Superior temporal gyrus (tissue), 1 donor: ENCODE measurements around the gene CREB5.

Experiments
- DNase-seq: peaks from one replicate; pipeline ENCODE4 v3.0.0-alpha.2; 2016; ENCODE audit errors: extremely low spot score

The CREB5 gene

GRCh38 chr7:28643584-28644340 lies 231.4 kb downstream of the CREB5 start:
- no peak for DNase-seq

- DNase-seq: no peak
These were observed 233.5 kb downstream of the CREB5 start for GRCh38 chr7:28645866-28646265.

GRCh38 chr7:28646376-28647075 lies 234.2 kb downstream of the CREB5 start:
- DNase-seq: no peak

GRCh38 chr7:28647076-28647421 lies 234.7 kb downstream of the CREB5 start:
- peak; percentile 85 for DNase-seq

- no peak for DNase-seq
These were observed 236.9 kb downstream of the CREB5 start for GRCh38 chr7:28649189-28649588.

GRCh38 chr7:28649811-28650210 lies 237.5 kb downstream of the CREB5 start:
- no peak for DNase-seq

- peak; percentile 49 for DNase-seq
These were observed 241.8 kb downstream of the CREB5 start for GRCh38 chr7:28654110-28654509.

GRCh38 chr7:28656529-28656928 lies 244.2 kb downstream of the CREB5 start:
- no peak for DNase-seq

- DNase-seq: no peak
These were observed 246.1 kb downstream of the CREB5 start for GRCh38 chr7:28658381-28658780.

GRCh38 chr7:28660132-28660531 lies 247.8 kb downstream of the CREB5 start:
- no peak for DNase-seq

- no peak for DNase-seq
These were observed 249.7 kb downstream of the CREB5 start for GRCh38 chr7:28661826-28662595.

GRCh38 chr7:28666154-28666553 lies 253.8 kb downstream of the CREB5 start:
- no peak for DNase-seq

- DNase-seq: no peak
These were observed 255.8 kb downstream of the CREB5 start for GRCh38 chr7:28668085-28668484.

- DNase-seq: no peak
These were observed 257.0 kb downstream of the CREB5 start for GRCh38 chr7:28669330-28669729.

- DNase-seq: no peak
These were observed 259.2 kb downstream of the CREB5 start for GRCh38 chr7:28671526-28671925.

- DNase-seq: no peak
These were observed 260.1 kb downstream of the CREB5 start for GRCh38 chr7:28672397-28672797.

- DNase-seq: no peak
These were observed 262.1 kb downstream of the CREB5 start for GRCh38 chr7:28674359-28674782.

- no peak for DNase-seq
These were observed 263.1 kb downstream of the CREB5 start for GRCh38 chr7:28675429-28675828.

GRCh38 chr7:28677668-28678067 lies 265.4 kb downstream of the CREB5 start:
- no peak for DNase-seq

GRCh38 chr7:28678431-28678965 lies 266.2 kb downstream of the CREB5 start:
- DNase-seq: no peak

GRCh38 chr7:28681693-28682310 lies 269.5 kb downstream of the CREB5 start:
- DNase-seq: no peak

GRCh38 chr7:28682801-28683200 lies 270.5 kb downstream of the CREB5 start:
- no peak for DNase-seq
